CD4-positive, alpha-beta T cell (primary cell): Measurements from ENCODE around the gene OR2L2. TPM values are rescaled to one million over a fixed set of nuclear protein-coding genes. Genes with fewer than 3 reads are reported as not detected.

Source experiments
- ATAC-seq: fragments of 200-7000 bp; cut with Tn5 transposase; one replicate; pipeline ENCODE4 v1.10.0; 2022; ENCODE audit warnings: mild to moderate bottlenecking; ENCODE audit not compliant: poor library complexity
- CTCF ChIA-PET: fragments of 350-600 bp; sonication (Branson Sonifier 250); formaldehyde crosslinking; loops from one replicate; lab custom pipeline; 2021; ENCODE audit warnings: antibody characterized with exemption, inconsistent platforms; lab: Charles Lee
- POLR2A ChIA-PET: fragments of 350-600 bp; sonication (Branson Sonifier 250); formaldehyde crosslinking; loops from one replicate; lab custom pipeline; 2021; ENCODE audit warnings: antibody characterized with exemption, inconsistent platforms; lab: Charles Lee
- DNase-seq, 14 experiments: peaks; one replicate each; pipeline ENCODE4 v3.0.0-alpha.2; 2013 to 2020; ENCODE audit warnings: mixed read lengths in 2 of 14
- H3K27ac ChIP-seq, 2 donors: one replicate each; pipeline versions ENCODE4 v1.5.1 to v1.7.0; 2013; ENCODE audit warnings: low read length in 2 of 2, low read depth in 1 of 2, mild to moderate bottlenecking in 1 of 2
- H3K27me3 ChIP-seq, 2 experiments: 1 replicate in 1 of 2; 2 replicates in 1 of 2; pipeline versions ENCODE4 v1.6.1 to v1.7.0; 2013; ENCODE audit warnings: low read length in 2 of 2, control low read depth in 1 of 2, mild to moderate bottlenecking in 1 of 2, moderate library complexity in 1 of 2; ENCODE audit not compliant: insufficient read depth in 2 of 2, control insufficient read depth in 1 of 2
- H3K36me3 ChIP-seq: one replicate; pipeline ENCODE4 v1.6.1; 2013; ENCODE audit warnings: low read length, control low read depth; ENCODE audit not compliant: insufficient read depth
- H3K4me1 ChIP-seq: one replicate; pipeline ENCODE4 v1.6.1; 2013; ENCODE audit warnings: low read length, control low read depth; ENCODE audit not compliant: insufficient read depth
- H3K4me3 ChIP-seq: one replicate; pipeline ENCODE4 v1.5.1; 2013; ENCODE audit warnings: mild to moderate bottlenecking, low read length, moderate library complexity
- H3K9me3 ChIP-seq, 2 experiments: 1 replicate in 1 of 2; 2 replicates in 1 of 2; pipeline versions ENCODE4 v1.6.1 to v1.7.0; 2013; ENCODE audit warnings: low read length in 2 of 2, mild to moderate bottlenecking in 2 of 2, control low read depth in 1 of 2, moderate library complexity in 1 of 2; ENCODE audit not compliant: control insufficient read depth in 1 of 2, insufficient read depth in 1 of 2
- H3K27ac Mint-ChIP-seq: one replicate; pipeline ENCODE4 v1.8.0; 2020; ENCODE audit warnings: mixed read lengths
- H3K27me3 Mint-ChIP-seq: one replicate; pipeline ENCODE4 v1.8.0; 2021; ENCODE audit warnings: mixed read lengths
- H3K36me3 Mint-ChIP-seq: one replicate; pipeline ENCODE4 v1.8.0; 2021; ENCODE audit warnings: low read depth, mixed read lengths
- H3K4me1 Mint-ChIP-seq: one replicate; pipeline ENCODE4 v1.8.0; 2021; ENCODE audit warnings: low read depth, mixed read lengths
- H3K4me3 Mint-ChIP-seq: one replicate; pipeline ENCODE4 v1.8.0; 2020; ENCODE audit warnings: mild to moderate bottlenecking, mixed read lengths
- H3K9me3 Mint-ChIP-seq: one replicate; pipeline ENCODE4 v1.8.0; 2020; ENCODE audit warnings: mixed read lengths
- CTCF ChIP-seq: fragments of 200-600 bp; IDR thresholded peaks from one replicate; pipeline ENCODE4 v1.8.0; 2022; ENCODE audit warnings: antibody characterized with exemption, mild to moderate bottlenecking
- intact Hi-C, 2 experiments: fragments of 100-400 bp; cut with DNase I in 1 of 2; cut with micrococcal nuclease in 1 of 2; formaldehyde crosslinking; loops; one replicate each; pipeline versions ENCODE4 v1.15.1 to v1.9.0; 2023 to 2025; cut with DNase I, micrococcal nuclease
- total RNA-seq, 174 experiments: library from RNA in 2 of 174; stranded (reverse) in 2 of 174; gene quantifications; one replicate each; pipeline ENCODE4 v1.2.3 and lab custom pipeline; 2021 to 2026

Gene OR2L2
- total RNA-seq, 2 experiments from 2014 or later, result 0.19 to 0.22 TPM

DNA sequence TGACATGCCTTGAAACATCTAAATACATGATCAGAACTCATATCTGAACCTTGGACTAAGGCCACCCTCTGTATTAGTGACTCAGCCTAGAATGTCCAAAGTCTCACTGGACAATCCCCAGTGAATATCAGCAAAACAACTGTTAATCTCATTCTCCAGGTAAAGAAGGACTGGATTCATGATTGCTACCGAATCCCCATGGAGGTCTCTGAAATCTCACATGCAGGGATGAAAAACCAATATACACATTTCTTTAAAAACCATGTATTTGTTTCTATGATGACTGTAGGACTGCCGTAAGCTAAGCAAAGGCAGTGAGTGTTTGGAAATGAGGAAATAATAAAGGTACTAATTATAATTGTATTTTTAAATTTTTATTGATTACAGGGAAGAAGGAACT, 16.7 kb downstream of the OR2L2 start, which contains the start of gene OR2L3:
Gene OR2L3 (plus strand): TSS at position 301 of the 400 bp plus-strand sequence. CDS start 13,846 bp downstream, outside the sequence.
- intact Hi-C loops, result no loop called here
- no peak for TF ChIP-seq CTCF
- peaks cover 0 to 11% of the 10 kb centered on the region in 2 experiments for H3K9me3 ChIP-seq
- Mint-ChIP-seq H3K4me1 (no peaks in the 10 kb centered on the region), H3K36me3 (no peaks in the 10 kb centered on the region), H3K27ac (no peak within 1 kb of the TSS), H3K9me3 (peaks cover 14% of the 10 kb centered on the region), H3K4me3 (no peak within 1 kb of the TSS), H3K27me3 (no peaks in the 10 kb centered on the region)
- no peaks in the 10 kb centered on the region for H3K4me1 ChIP-seq
- H3K27ac ChIP-seq, result no peak within 1 kb of the TSS
- ChIA-PET CTCF (no interaction called here), POLR2A (no interaction called here)
- DNase-seq (no peak), ATAC-seq (no peak)
- no peaks in the 10 kb centered on the region for H3K36me3 ChIP-seq
- no peaks in the 10 kb centered on the region for H3K27me3 ChIP-seq
- no peak within 1 kb of the TSS for H3K4me3 ChIP-seq

DNA sequence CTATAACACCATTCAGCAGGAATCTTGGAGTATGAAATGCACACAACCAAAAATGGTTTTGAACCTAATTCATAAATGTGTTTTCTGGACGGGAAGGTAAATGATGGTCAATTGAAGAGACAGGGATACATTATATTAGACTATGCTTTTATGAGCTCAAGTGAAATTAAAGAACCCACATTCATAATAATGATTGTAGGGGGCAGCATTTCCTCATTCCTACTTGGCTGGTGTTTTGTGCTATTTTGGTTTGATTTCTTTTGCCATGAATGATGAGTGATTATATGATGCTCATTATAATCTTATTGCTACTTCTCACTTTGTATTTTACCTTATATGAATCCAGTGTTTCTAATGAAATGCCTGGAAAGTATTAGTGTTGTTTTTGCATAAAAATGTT, 17.1 kb downstream of the OR2L2 start:
- no peaks in the 10 kb centered on the region for H3K27me3 ChIP-seq
- H3K9me3 ChIP-seq, result peaks cover 0 to 11% of the 10 kb centered on the region in 2 experiments
- TF ChIP-seq CTCF, result no peak
- H3K27me3 Mint-ChIP-seq, result no peaks in the 10 kb centered on the region
- H3K36me3 Mint-ChIP-seq, result no peaks in the 10 kb centered on the region
- H3K4me3 ChIP-seq, result no peak overlapping the region
- DNase-seq (no peak), ATAC-seq (no peak)
- no peak overlapping the region for H3K4me3 Mint-ChIP-seq
- H3K27ac ChIP-seq, result no peak overlapping the region
- H3K4me1 ChIP-seq, result no peaks in the 10 kb centered on the region
- intact Hi-C loops, result no loop called here
- no peaks in the 10 kb centered on the region for H3K4me1 Mint-ChIP-seq
- ChIA-PET POLR2A (no interaction called here), CTCF (no interaction called here)
- H3K9me3 Mint-ChIP-seq, result peaks cover 14% of the 10 kb centered on the region
- H3K36me3 ChIP-seq, result no peaks in the 10 kb centered on the region
- no peak overlapping the region for H3K27ac Mint-ChIP-seq

DNA sequence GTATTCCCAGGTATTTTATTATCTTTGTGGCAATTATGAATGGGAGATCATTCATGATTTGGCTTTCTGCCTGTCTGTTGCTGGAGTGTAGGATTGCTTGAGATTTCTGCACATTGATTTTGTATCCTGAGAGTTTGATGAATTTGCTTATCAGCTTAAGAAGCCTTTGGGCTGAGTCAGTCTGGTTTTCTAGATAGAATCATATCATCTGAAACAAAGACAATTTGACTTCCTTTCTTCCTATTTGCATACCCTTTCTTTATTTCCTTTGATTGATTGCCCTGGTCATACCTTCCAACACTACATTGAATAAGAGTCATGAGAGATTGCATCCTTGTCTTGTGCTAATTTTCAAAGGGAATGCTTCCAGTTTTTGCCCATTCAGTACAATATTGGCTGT, 24.8 kb downstream of the OR2L2 start:
- Histone ChIP-seq H3K36me3 (no peaks in the 10 kb centered on the region), H3K9me3 (peaks cover 0 to 11% of the 10 kb centered on the region in 2 experiments), H3K4me3 (no peak overlapping the region), H3K27ac (no peak overlapping the region), H3K4me1 (no peaks in the 10 kb centered on the region), H3K27me3 (no peaks in the 10 kb centered on the region)
- H3K4me3 Mint-ChIP-seq, result no peak overlapping the region
- H3K9me3 Mint-ChIP-seq, result peaks cover 17% of the 10 kb centered on the region
- H3K36me3 Mint-ChIP-seq, result no peaks in the 10 kb centered on the region
- ChIA-PET POLR2A (interaction anchor here (0.7 kb wide), 1 partner anchor 45 kb away, joined by 3 read pairs; no protein-coding TSS in a partner anchor), CTCF (no interaction called here)
- no peaks in the 10 kb centered on the region for H3K4me1 Mint-ChIP-seq
- no peak for TF ChIP-seq CTCF
- DNase-seq (no peak), ATAC-seq (no peak)
- no peak overlapping the region for H3K27ac Mint-ChIP-seq
- intact Hi-C loops, result no loop called here
- no peaks in the 10 kb centered on the region for H3K27me3 Mint-ChIP-seq
